ENCODE results near the gene NKD1.

GRCh38 chr16:50519001-50519400 is 29.2 kb upstream of the NKD1 start:
- TF ChIP-seq, protein P1, sequence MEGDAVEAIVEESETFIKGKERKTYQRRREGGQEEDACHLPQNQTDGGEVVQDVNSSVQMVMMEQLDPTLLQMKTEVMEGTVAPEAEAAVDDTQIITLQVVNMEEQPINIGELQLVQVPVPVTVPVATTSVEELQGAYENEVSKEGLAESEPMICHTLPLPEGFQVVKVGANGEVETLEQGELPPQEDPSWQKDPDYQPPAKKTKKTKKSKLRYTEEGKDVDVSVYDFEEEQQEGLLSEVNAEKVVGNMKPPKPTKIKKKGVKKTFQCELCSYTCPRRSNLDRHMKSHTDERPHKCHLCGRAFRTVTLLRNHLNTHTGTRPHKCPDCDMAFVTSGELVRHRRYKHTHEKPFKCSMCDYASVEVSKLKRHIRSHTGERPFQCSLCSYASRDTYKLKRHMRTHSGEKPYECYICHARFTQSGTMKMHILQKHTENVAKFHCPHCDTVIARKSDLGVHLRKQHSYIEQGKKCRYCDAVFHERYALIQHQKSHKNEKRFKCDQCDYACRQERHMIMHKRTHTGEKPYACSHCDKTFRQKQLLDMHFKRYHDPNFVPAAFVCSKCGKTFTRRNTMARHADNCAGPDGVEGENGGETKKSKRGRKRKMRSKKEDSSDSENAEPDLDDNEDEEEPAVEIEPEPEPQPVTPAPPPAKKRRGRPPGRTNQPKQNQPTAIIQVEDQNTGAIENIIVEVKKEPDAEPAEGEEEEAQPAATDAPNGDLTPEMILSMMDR (IDR thresholded peaks at IDR 0.05): no peak
- no peak for TF ChIP-seq POLR2A (IDR thresholded peaks at IDR 0.05)

Data from stomach (tissue), 4 donors.